Measurements from ENCODE around the gene PSAT1. TPM values are rescaled to one million over a fixed set of nuclear protein-coding genes. Genes with fewer than 3 reads are reported as not detected.

The PSAT1 gene
- total RNA-seq, 1 experiment from 2014 or later: 315 TPM

GRCh38 chr9:78252616-78253015 lies 44.3 kb upstream of the PSAT1 start:
- Histone ChIP-seq H2AFZ (no peak overlapping the region), H3K36me3 (ENCODE audit: low read depth) (peaks cover 8% of the 10 kb centered on the region; the same call in 1 of the 2 replicates), H3K4me3 (no peak overlapping the region), H3K79me2 (ENCODE audit: low read depth) (no peaks in the 10 kb centered on the region), H3K4me2 (no peak overlapping the region), H3K27ac (no peak overlapping the region), H3K9me3 (ENCODE audit: insufficient read depth, low read depth) (no peaks in the 10 kb centered on the region), H3K4me1 (replicated peaks; ENCODE audit: insufficient read depth) (no peaks in the 10 kb centered on the region), H3K27me3 (ENCODE audit: insufficient read depth, low read depth) (no peaks in the 10 kb centered on the region), H3K9me2 (ENCODE audit: insufficient read depth) (no peaks in the 10 kb centered on the region), H3F3A (ENCODE audit: insufficient read depth, low read depth) (no peaks in the 10 kb centered on the region), H4K20me1 (ENCODE audit: insufficient read depth) (no peaks in the 10 kb centered on the region)
- TF ChIP-seq, protein P1, sequence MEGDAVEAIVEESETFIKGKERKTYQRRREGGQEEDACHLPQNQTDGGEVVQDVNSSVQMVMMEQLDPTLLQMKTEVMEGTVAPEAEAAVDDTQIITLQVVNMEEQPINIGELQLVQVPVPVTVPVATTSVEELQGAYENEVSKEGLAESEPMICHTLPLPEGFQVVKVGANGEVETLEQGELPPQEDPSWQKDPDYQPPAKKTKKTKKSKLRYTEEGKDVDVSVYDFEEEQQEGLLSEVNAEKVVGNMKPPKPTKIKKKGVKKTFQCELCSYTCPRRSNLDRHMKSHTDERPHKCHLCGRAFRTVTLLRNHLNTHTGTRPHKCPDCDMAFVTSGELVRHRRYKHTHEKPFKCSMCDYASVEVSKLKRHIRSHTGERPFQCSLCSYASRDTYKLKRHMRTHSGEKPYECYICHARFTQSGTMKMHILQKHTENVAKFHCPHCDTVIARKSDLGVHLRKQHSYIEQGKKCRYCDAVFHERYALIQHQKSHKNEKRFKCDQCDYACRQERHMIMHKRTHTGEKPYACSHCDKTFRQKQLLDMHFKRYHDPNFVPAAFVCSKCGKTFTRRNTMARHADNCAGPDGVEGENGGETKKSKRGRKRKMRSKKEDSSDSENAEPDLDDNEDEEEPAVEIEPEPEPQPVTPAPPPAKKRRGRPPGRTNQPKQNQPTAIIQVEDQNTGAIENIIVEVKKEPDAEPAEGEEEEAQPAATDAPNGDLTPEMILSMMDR (conservative IDR thresholded peaks at IDR 0.05): no peak
- TF ChIP-seq EZH2 (IDR thresholded peaks at IDR 0.05; ENCODE audit: low read depth): no peak
- BruUV-seq (replicated peaks): no TSS peak
- ChIA-PET POLR2A (ENCODE audit: unreplicated experiment) (no interaction called here), CTCF (no interaction called here)
- intact Hi-C loops (cut with micrococcal nuclease; ENCODE audit: unreplicated experiment): no loop called here
- no peak for DNase-seq

- H3K4me3 ChIP-seq: no peak overlapping the region
- ChIA-PET POLR2A (ENCODE audit: unreplicated experiment) (no interaction called here), CTCF (no interaction called here)
- H3F3A ChIP-seq (ENCODE audit: insufficient read depth, low read depth): no peaks in the 10 kb centered on the region
- no peak overlapping the region for H3K27ac ChIP-seq
- H3K4me1 ChIP-seq (replicated peaks; ENCODE audit: insufficient read depth): no peaks in the 10 kb centered on the region
- no peak for DNase-seq
- H3K4me2 ChIP-seq: no peak overlapping the region
- intact Hi-C loops (cut with micrococcal nuclease; ENCODE audit: unreplicated experiment): no loop called here
- TF ChIP-seq, protein P1 (conservative IDR thresholded peaks at IDR 0.05): no peak
- TF ChIP-seq EZH2 (IDR thresholded peaks at IDR 0.05; ENCODE audit: low read depth): no peak
- no peaks in the 10 kb centered on the region for H3K9me3 ChIP-seq (ENCODE audit: insufficient read depth, low read depth)
- no peaks in the 10 kb centered on the region for H4K20me1 ChIP-seq (ENCODE audit: insufficient read depth)
- H3K79me2 ChIP-seq (ENCODE audit: low read depth): no peaks in the 10 kb centered on the region
- H3K36me3 ChIP-seq (ENCODE audit: low read depth): peaks cover 8% of the 10 kb centered on the region; the same call in 1 of the 2 replicates
- no TSS peak for BruUV-seq (replicated peaks)
- H2AFZ ChIP-seq: no peak overlapping the region
- H3K27me3 ChIP-seq (ENCODE audit: insufficient read depth, low read depth): no peaks in the 10 kb centered on the region
- H3K9me2 ChIP-seq (ENCODE audit: insufficient read depth): no peaks in the 10 kb centered on the region
These were observed 43.6 kb upstream of the PSAT1 start for GRCh38 chr9:78253285-78253684.

DNA sequence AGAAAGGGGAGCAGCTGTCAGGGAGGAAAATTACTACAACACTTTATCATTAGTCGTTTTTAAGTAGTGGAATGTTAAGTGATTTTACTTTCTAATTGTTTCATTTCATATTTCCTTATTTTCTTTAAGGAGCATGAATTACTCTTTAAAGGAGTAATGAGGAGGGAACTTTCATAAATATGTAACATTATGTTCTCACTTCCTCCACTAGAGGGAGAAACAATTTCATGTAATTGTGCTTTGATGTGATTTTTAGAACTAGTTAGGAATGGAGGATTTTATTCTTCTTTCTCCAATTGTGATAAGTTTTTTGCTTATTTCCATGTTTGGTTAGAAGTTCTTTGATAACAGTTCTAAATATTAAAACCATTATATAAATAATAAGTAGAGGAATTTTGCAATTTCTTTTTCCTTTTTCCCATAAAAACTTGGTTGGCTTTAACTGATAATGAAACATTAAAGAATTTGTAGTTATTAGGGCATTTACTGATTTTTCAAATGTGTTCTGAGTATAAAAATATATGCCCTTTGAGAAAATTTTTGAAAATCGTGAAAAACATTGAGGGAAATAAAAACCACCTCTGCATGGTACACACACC lies 35.4 kb upstream of the PSAT1 start:
- H3K4me3 ChIP-seq: no peak overlapping the region
- no peaks in the 10 kb centered on the region for H3K4me1 ChIP-seq (replicated peaks; ENCODE audit: insufficient read depth)
- H3K79me2 ChIP-seq (ENCODE audit: low read depth): no peaks in the 10 kb centered on the region
- H4K20me1 ChIP-seq (ENCODE audit: insufficient read depth): no peaks in the 10 kb centered on the region; the same call in 1 of the 2 replicates
- H2AFZ ChIP-seq: no peak overlapping the region
- no TSS peak for BruUV-seq (replicated peaks)
- DNase-seq: no peak
- intact Hi-C loops (cut with micrococcal nuclease; ENCODE audit: unreplicated experiment): loop anchor here (5.0 to 10.0 kb wide), 3 partner anchors 36 to 106 kb away; partner anchors contain the start of gene PSAT1
- H3K27me3 ChIP-seq (ENCODE audit: insufficient read depth, low read depth): no peaks in the 10 kb centered on the region
- H3K4me2 ChIP-seq: no peak overlapping the region
- peaks cover 4% of the 10 kb centered on the region; the same call in 1 of the 2 replicates for H3F3A ChIP-seq (ENCODE audit: insufficient read depth, low read depth)
- ChIA-PET CTCF (no interaction called here), POLR2A (ENCODE audit: unreplicated experiment) (no interaction called here)
- no peak overlapping the region for H3K27ac ChIP-seq
- no peaks in the 10 kb centered on the region for H3K9me2 ChIP-seq (ENCODE audit: insufficient read depth)
- no peak for TF ChIP-seq EZH2 (IDR thresholded peaks at IDR 0.05; ENCODE audit: low read depth)
- TF ChIP-seq, protein P1 (conservative IDR thresholded peaks at IDR 0.05): peak; percentile 82
- 0 out of 2 replicates have a peak, but pooled peaks cover 3% of the 10 kb centered on the region for H3K36me3 ChIP-seq (ENCODE audit: low read depth)
- no peaks in the 10 kb centered on the region for H3K9me3 ChIP-seq (ENCODE audit: insufficient read depth, low read depth)

Measured in PC-9 (cell line).